Neural cell (in vitro differentiated cells): ENCODE data around the gene PCCA. TPM values are rescaled to one million over a fixed set of nuclear protein-coding genes. Genes with fewer than 3 reads are reported as not detected.

Experiments
- H2AFZ ChIP-seq: fragments of 200-600, 300-800 bp; sonication (generic), shearing (Covaris generic); 2 replicates; pipeline ENCODE4 v1.6.0; 2014; ENCODE audit warnings: low read depth, mild to moderate bottlenecking, antibody characterized with exemption, low read length, moderate library complexity
- H3F3A ChIP-seq: fragments of 200-600 bp; shearing (Covaris generic); 2 replicates; pipeline ENCODE4 v1.6.1; 2016; ENCODE audit warnings: mild to moderate bottlenecking, moderate library complexity, mixed read lengths, antibody characterized with exemption, low read length; ENCODE audit not compliant: insufficient read depth, poor library complexity, severe bottlenecking
- H3K27ac ChIP-seq: fragments of 200-600, 300-800 bp; sonication (generic), shearing (Covaris generic); 2 replicates; pipeline ENCODE4 v1.5.1; 2014; ENCODE audit warnings: mild to moderate bottlenecking, low read length, moderate library complexity
- H3K27me3 ChIP-seq: fragments of 300-800, 200-600 bp; sonication (generic), shearing (Covaris generic); 2 replicates; pipeline ENCODE4 v1.6.0; 2014; ENCODE audit warnings: mild to moderate bottlenecking, low read depth, low read length, moderate library complexity; ENCODE audit not compliant: insufficient read depth
- H3K36me3 ChIP-seq: fragments of 300-800, 200-600 bp; sonication (generic), shearing (Covaris generic); 2 replicates; pipeline ENCODE4 v1.5.1; 2014; ENCODE audit warnings: mild to moderate bottlenecking, antibody characterized with exemption, low read length, moderate library complexity; ENCODE audit not compliant: insufficient read depth
- H3K4me2 ChIP-seq: fragments of 300-800, 200-600 bp; sonication (generic), shearing (Covaris generic); 2 replicates; pipeline ENCODE4 v1.6.0; 2014; ENCODE audit warnings: mild to moderate bottlenecking, low read length
- H3K4me3 ChIP-seq: fragments of 300-800, 200-600 bp; sonication (generic), shearing (Covaris generic); 2 replicates; pipeline ENCODE4 v1.5.1; 2014; ENCODE audit warnings: mild to moderate bottlenecking, low read length, moderate library complexity
- H3K79me2 ChIP-seq: fragments of 200-600 bp; shearing (Covaris generic); replicated peaks from 2 replicates; pipeline ENCODE4 v1.6.0; 2014; ENCODE audit warnings: mild to moderate bottlenecking, low read length, moderate library complexity; ENCODE audit not compliant: insufficient read depth
- H3K9ac ChIP-seq: fragments of 300-800, 200-600 bp; sonication (generic), shearing (Covaris generic); 2 replicates; pipeline ENCODE4 v1.6.1; 2016; ENCODE audit warnings: mild to moderate bottlenecking, low read length, mixed read lengths
- H3K9me2 ChIP-seq: fragments of 200-600 bp; shearing (Covaris generic); 2 replicates; pipeline ENCODE4 v1.6.1; 2016; ENCODE audit warnings: mild to moderate bottlenecking, low read length, mixed read lengths; ENCODE audit not compliant: insufficient read depth
- H3K9me3 ChIP-seq: fragments of 200-600, 300-800 bp; sonication (generic), shearing (Covaris generic); 2 replicates; pipeline ENCODE4 v1.6.1; 2016; ENCODE audit warnings: mild to moderate bottlenecking, mixed run types, low read length, moderate library complexity, mixed read lengths
- H4K20me1 ChIP-seq: fragments of 200-600 bp; shearing (Covaris generic); 2 replicates; pipeline ENCODE4 v1.6.1; 2016; ENCODE audit warnings: mild to moderate bottlenecking, mixed run types; ENCODE audit not compliant: insufficient read depth
- EP300 ChIP-seq: fragments of 450-650 bp; conservative IDR thresholded peaks from 2 replicates; pipeline ENCODE4 v1.6.1; 2014; ENCODE audit warnings: antibody characterized with exemption, mild to moderate bottlenecking, moderate library complexity; ENCODE audit not compliant: poor library complexity, severe bottlenecking
- EZH2 ChIP-seq: fragments of 200-600, 300-800 bp; shearing (Covaris generic), sonication (generic); IDR thresholded peaks from 2 replicates; pipeline ENCODE4 v1.6.1; 2014; ENCODE audit warnings: antibody characterized with exemption, low read length, borderline replicate concordance, mild to moderate bottlenecking; ENCODE audit not compliant: insufficient read depth, poor library complexity, severe bottlenecking
- MXI1 ChIP-seq: fragments of 450-650 bp; conservative IDR thresholded peaks from 2 replicates; pipeline ENCODE4 v1.6.1; 2014; ENCODE audit warnings: antibody characterized with exemption, mild to moderate bottlenecking; ENCODE audit not compliant: poor library complexity, severe bottlenecking
- POLR2AphosphoS5 ChIP-seq: IDR thresholded peaks from 2 replicates; pipeline ENCODE4 v1.6.1; 2012
- RAD21 ChIP-seq: fragments of 450-650 bp; conservative IDR thresholded peaks from 2 replicates; pipeline ENCODE4 v1.6.1; 2014; ENCODE audit warnings: antibody characterized with exemption, mild to moderate bottlenecking, moderate library complexity
- SMC3 ChIP-seq: fragments of 450-650 bp; conservative IDR thresholded peaks from 2 replicates; pipeline ENCODE4 v1.6.1; 2014; ENCODE audit warnings: antibody characterized with exemption, mild to moderate bottlenecking, moderate library complexity; ENCODE audit not compliant: poor library complexity
- TAF1 ChIP-seq: IDR thresholded peaks from 2 replicates; pipeline ENCODE4 v1.6.1; 2012; ENCODE audit warnings: low read depth
- polyA plus RNA-seq: library from polyadenylated mRNA; depleted of rRNA; stranded (reverse); fragments of >200 nt; gene quantifications from 2 replicates; pipeline ENCODE4 v1.2.3, GENCODE V29; 2014
- TF ChIP-seq, protein P1 (sequence below): fragments of 450-650 bp; IDR thresholded peaks from 2 replicates; pipeline ENCODE4 v1.5.1; 2014; ENCODE audit warnings: antibody characterized with exemption, mild to moderate bottlenecking, moderate library complexity; ENCODE audit not compliant: poor library complexity, severe bottlenecking
- TF ChIP-seq, protein P2 (sequence below): IDR thresholded peaks from 2 replicates; pipeline ENCODE4 v1.6.1; 2012; ENCODE audit warnings: borderline replicate concordance

Gene PCCA
- polyA plus RNA-seq, 1 donor from 2014 or later: 17.0 TPM

DNA sequence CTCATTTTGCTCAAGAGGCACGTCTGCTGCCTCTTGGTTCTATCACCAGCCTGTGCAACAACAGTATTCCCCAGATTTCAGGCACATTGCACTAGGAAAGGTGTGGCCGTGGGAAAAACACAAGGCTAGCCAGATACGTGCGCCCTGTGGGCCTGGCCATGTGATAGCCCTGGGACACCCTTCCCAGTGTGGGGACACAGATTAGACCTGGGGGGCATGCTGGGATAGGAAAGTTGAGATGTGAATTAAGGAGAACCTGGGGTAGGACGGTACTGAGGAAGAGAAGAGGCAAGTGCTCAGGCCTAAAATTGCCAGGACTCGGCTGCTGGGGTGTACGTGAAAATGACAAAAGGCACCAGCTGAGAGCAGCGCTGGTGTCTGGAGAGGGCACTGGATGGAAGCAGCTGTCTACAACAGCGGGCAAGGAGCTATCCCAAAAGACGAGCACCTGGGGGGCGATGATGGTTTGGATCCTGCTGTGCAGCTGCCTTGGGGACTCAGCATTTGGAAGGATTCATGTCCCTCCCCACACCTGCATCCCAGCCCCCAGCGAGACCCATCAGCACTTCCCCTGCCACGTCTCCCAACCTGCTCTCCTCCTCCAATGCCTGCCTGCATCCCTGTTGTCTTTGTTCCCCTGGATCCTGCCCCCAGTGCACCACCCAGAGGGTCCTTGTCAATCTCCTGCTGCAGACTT, 445.4 kb downstream of the PCCA start:
- no peak for TF ChIP-seq POLR2AphosphoS5
- no peak for TF ChIP-seq RAD21
- TF ChIP-seq EP300: no peak
- no peaks in the 10 kb centered on the region for H3K79me2 ChIP-seq
- no peak overlapping the region for H3K27ac ChIP-seq
- H3F3A ChIP-seq: no peaks in the 10 kb centered on the region
- no peak overlapping the region for H3K9ac ChIP-seq
- H3K9me3 ChIP-seq: no peaks in the 10 kb centered on the region
- no peak overlapping the region for H3K4me2 ChIP-seq
- H3K36me3 ChIP-seq: no peaks in the 10 kb centered on the region
- no peaks in the 10 kb centered on the region for H3K9me2 ChIP-seq
- no peaks in the 10 kb centered on the region for H3K27me3 ChIP-seq
- no peaks in the 10 kb centered on the region for H4K20me1 ChIP-seq
- no peak overlapping the region for H3K4me3 ChIP-seq
- no peak overlapping the region for H2AFZ ChIP-seq

DNA sequence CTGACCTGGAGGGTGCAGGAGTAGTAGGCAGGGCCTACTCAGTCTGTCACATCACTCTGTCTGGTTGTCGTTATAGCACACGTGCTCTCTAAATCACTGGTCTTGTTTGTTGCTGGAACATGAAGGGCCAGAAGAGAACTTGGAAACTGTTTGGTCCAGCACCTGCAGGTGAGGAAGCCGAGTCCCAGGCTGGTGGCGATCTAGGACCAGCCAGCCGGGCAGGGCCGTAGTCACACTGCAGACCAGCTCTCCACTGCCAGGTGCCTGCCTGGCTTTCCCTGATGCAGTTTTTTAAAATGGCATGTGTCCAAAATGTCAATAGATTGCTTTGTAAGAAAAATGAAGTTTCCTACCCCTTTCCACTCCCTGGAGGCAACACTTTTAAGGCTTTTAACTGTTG, 446.0 kb downstream of the PCCA start:
- Histone ChIP-seq H3K79me2 (no peaks in the 10 kb centered on the region), H3K27me3 (no peaks in the 10 kb centered on the region), H3K36me3 (no peaks in the 10 kb centered on the region), H3K4me3 (no peak overlapping the region), H3K9ac (no peak overlapping the region), H4K20me1 (no peaks in the 10 kb centered on the region), H3K4me2 (no peak overlapping the region), H3K9me3 (no peaks in the 10 kb centered on the region), H3F3A (no peaks in the 10 kb centered on the region), H3K27ac (no peak overlapping the region), H3K9me2 (no peaks in the 10 kb centered on the region), H2AFZ (no peak overlapping the region)
- TF ChIP-seq TAF1 (no peak), EZH2 (no peak)

DNA sequence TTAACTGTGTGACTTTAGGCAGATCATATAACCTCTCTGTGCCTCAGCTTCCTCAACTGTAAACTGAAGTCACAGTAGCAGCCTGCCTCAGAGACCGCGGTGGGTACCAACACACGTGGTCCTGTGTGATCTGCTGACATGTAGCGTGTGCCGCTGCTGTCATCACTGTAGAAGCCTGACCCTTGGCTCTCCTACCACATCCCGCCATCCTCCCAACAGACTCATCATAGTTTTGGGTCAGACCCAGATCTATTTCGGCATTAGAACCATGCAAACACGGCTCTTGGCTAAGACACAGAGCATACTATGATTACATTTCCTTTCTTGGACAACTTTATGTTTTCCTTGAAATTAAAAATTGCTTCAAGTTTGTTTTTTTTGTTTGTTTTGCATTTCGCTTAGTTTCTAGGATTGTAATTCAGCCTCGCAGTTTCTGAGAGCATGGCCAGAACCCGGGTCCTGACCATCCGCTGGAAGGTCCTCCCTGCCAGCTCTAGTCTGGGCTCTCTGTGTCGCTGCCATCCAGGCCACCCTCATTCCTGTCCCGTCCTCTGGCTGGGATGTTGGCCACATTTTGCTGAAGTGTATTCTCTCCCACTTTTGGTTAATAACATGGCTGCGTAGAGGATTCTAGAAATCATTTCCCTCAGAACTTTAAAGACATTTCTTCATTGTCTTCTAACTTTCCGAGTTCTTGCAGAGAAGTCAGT, 446.7 kb downstream of the PCCA start:
- TF ChIP-seq MXI1 (no peak), POLR2AphosphoS5 (no peak), SMC3 (no peak), EP300 (no peak), RAD21 (no peak), EZH2 (no peak), TAF1 (no peak)
- TF ChIP-seq, protein P1, sequence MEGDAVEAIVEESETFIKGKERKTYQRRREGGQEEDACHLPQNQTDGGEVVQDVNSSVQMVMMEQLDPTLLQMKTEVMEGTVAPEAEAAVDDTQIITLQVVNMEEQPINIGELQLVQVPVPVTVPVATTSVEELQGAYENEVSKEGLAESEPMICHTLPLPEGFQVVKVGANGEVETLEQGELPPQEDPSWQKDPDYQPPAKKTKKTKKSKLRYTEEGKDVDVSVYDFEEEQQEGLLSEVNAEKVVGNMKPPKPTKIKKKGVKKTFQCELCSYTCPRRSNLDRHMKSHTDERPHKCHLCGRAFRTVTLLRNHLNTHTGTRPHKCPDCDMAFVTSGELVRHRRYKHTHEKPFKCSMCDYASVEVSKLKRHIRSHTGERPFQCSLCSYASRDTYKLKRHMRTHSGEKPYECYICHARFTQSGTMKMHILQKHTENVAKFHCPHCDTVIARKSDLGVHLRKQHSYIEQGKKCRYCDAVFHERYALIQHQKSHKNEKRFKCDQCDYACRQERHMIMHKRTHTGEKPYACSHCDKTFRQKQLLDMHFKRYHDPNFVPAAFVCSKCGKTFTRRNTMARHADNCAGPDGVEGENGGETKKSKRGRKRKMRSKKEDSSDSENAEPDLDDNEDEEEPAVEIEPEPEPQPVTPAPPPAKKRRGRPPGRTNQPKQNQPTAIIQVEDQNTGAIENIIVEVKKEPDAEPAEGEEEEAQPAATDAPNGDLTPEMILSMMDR: no peak
- TF ChIP-seq, protein P2, sequence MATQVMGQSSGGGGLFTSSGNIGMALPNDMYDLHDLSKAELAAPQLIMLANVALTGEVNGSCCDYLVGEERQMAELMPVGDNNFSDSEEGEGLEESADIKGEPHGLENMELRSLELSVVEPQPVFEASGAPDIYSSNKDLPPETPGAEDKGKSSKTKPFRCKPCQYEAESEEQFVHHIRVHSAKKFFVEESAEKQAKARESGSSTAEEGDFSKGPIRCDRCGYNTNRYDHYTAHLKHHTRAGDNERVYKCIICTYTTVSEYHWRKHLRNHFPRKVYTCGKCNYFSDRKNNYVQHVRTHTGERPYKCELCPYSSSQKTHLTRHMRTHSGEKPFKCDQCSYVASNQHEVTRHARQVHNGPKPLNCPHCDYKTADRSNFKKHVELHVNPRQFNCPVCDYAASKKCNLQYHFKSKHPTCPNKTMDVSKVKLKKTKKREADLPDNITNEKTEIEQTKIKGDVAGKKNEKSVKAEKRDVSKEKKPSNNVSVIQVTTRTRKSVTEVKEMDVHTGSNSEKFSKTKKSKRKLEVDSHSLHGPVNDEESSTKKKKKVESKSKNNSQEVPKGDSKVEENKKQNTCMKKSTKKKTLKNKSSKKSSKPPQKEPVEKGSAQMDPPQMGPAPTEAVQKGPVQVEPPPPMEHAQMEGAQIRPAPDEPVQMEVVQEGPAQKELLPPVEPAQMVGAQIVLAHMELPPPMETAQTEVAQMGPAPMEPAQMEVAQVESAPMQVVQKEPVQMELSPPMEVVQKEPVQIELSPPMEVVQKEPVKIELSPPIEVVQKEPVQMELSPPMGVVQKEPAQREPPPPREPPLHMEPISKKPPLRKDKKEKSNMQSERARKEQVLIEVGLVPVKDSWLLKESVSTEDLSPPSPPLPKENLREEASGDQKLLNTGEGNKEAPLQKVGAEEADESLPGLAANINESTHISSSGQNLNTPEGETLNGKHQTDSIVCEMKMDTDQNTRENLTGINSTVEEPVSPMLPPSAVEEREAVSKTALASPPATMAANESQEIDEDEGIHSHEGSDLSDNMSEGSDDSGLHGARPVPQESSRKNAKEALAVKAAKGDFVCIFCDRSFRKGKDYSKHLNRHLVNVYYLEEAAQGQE: no peak

More for the DNA sequence above, 446.7 kb downstream of the PCCA start:
- Histone ChIP-seq H3K4me2 (no peak overlapping the region), H3K27me3 (no peaks in the 10 kb centered on the region), H3K27ac (no peak overlapping the region), H3K36me3 (no peaks in the 10 kb centered on the region), H3K9ac (no peak overlapping the region), H3K9me3 (no peaks in the 10 kb centered on the region), H2AFZ (no peak overlapping the region), H3K9me2 (no peaks in the 10 kb centered on the region), H3K4me3 (no peak overlapping the region), H3F3A (no peaks in the 10 kb centered on the region), H4K20me1 (no peaks in the 10 kb centered on the region), H3K79me2 (no peaks in the 10 kb centered on the region)
